T-cell (primary cell): ENCODE results near the gene PAK1. TPM values are rescaled to one million over a fixed set of nuclear protein-coding genes. Genes with fewer than 3 reads are reported as not detected.

Experiments used
- ATAC-seq, 4 experiments: fragments of 200-7000 bp in 3 of 4; fragments of 150-1000 bp in 1 of 4; cut with Tn5 transposase; replicated peaks in 1 of 4; 1 replicate in 3 of 4; 2 replicates in 1 of 4; pipeline ENCODE4 v1.10.0; 2021; ENCODE audit warnings: moderate library complexity in 3 of 4, mild to moderate bottlenecking in 2 of 4, moderate number of reproducible peaks in 1 of 4
- CTCF ChIA-PET, 2 donors: fragments of 300-600 bp; sonication (Branson Sonifier 250); formaldehyde crosslinking; loops; one replicate each; lab custom pipeline; 2022; ENCODE audit warnings: antibody characterized with exemption in 2 of 2; lab: Charles Lee
- POLR2A ChIA-PET, 2 donors: fragments of 300-600 bp; sonication (Branson Sonifier 250); formaldehyde crosslinking; loops; one replicate each; lab custom pipeline; 2022; ENCODE audit warnings: antibody characterized with exemption in 2 of 2; lab: Charles Lee
- DNase-seq, 35 experiments: peaks; one replicate each; pipeline versions ENCODE4 v3.0.0 to v3.0.0-alpha.2; 2013 to 2023
- H3K27ac ChIP-seq: one replicate; pipeline ENCODE4 v1.5.1; 2013; ENCODE audit warnings: low read length
- H3K27me3 ChIP-seq, 2 experiments: replicated peaks in 1 of 2; 1 replicate in 1 of 2; 2 replicates in 1 of 2; pipeline versions ENCODE4 v1.6.1 to v1.7.0; 2013; ENCODE audit warnings: low read length in 1 of 2, mixed read lengths in 1 of 2; ENCODE audit not compliant: control insufficient read depth in 2 of 2, insufficient read depth in 2 of 2; ENCODE audit errors: extremely low read depth in 1 of 2
- H3K36me3 ChIP-seq, 2 donors: 1 replicate in 1 of 2; 2 replicates in 1 of 2; pipeline versions ENCODE4 v1.6.1 to v1.7.0; 2013; ENCODE audit warnings: low read length in 1 of 2; ENCODE audit not compliant: control insufficient read depth in 2 of 2, insufficient read depth in 1 of 2; ENCODE audit errors: extremely low read depth in 1 of 2
- H3K4me1 ChIP-seq, 2 experiments: 1 replicate in 1 of 2; 2 replicates in 1 of 2; pipeline versions ENCODE4 v1.6.1 to v1.7.0; 2013; ENCODE audit warnings: low read length in 2 of 2, mixed read lengths in 1 of 2; ENCODE audit not compliant: insufficient read depth in 2 of 2, control insufficient read depth in 1 of 2; ENCODE audit errors: extremely low read depth in 1 of 2
- H3K4me3 ChIP-seq, 2 donors: 1 replicate in 1 of 2; 2 replicates in 1 of 2; pipeline versions ENCODE4 v1.5.1 to v1.7.0; 2013; ENCODE audit warnings: mild to moderate bottlenecking in 2 of 2, low read length in 1 of 2, moderate library complexity in 1 of 2; ENCODE audit not compliant: control insufficient read depth in 1 of 2; ENCODE audit errors: extremely low read depth in 1 of 2
- H3K9me3 ChIP-seq: 2 replicates; pipeline ENCODE4 v1.7.0; 2013
- H3K27ac Mint-ChIP-seq, 2 donors: one replicate each; pipeline ENCODE4 v1.8.0; 2020 to 2021; ENCODE audit warnings: mild to moderate bottlenecking in 2 of 2, mixed read lengths in 2 of 2
- H3K27me3 Mint-ChIP-seq, 2 donors: one replicate each; pipeline ENCODE4 v1.8.0; 2021 to 2022; ENCODE audit warnings: mixed read lengths in 2 of 2
- H3K36me3 Mint-ChIP-seq: one replicate; pipeline ENCODE4 v1.8.0; 2021; ENCODE audit warnings: mixed read lengths
- H3K4me1 Mint-ChIP-seq, 3 donors: one replicate each; pipeline ENCODE4 v1.8.0; 2020 to 2022; ENCODE audit warnings: mixed read lengths in 3 of 3, mild to moderate bottlenecking in 1 of 3
- H3K4me3 Mint-ChIP-seq, 3 donors: one replicate each; pipeline ENCODE4 v1.8.0; 2020 to 2022; ENCODE audit warnings: mild to moderate bottlenecking in 3 of 3, mixed read lengths in 3 of 3, moderate library complexity in 3 of 3
- H3K9me3 Mint-ChIP-seq, 3 donors: one replicate each; pipeline ENCODE4 v1.8.0; 2020 to 2022; ENCODE audit warnings: mixed read lengths in 3 of 3
- WGBS: methylation state at CpG from one replicate; pipeline ENCODE4 v1.1.5; 2013; ENCODE audit warnings: missing lambda C conversion rate; ENCODE audit not compliant: insufficient coverage; 5-methylcytosine and 5-hydroxymethylcytosine counted together
- total RNA-seq, 35 experiments: library from RNA in 6 of 35; stranded (reverse) in 6 of 35; fragments of 120-200 nt in 1 of 35; gene quantifications; one replicate each; pipeline versions ENCODE4 v1.2.1 to v1.2.4 and lab custom pipeline; 2013 to 2026

PAK1 gene
- total RNA-seq, 5 donors from 2014 or later (not counting 1 experiment from before 2014, with no cell fraction given) = 15.9 to 28.0 (median 18.7) TPM

DNA sequence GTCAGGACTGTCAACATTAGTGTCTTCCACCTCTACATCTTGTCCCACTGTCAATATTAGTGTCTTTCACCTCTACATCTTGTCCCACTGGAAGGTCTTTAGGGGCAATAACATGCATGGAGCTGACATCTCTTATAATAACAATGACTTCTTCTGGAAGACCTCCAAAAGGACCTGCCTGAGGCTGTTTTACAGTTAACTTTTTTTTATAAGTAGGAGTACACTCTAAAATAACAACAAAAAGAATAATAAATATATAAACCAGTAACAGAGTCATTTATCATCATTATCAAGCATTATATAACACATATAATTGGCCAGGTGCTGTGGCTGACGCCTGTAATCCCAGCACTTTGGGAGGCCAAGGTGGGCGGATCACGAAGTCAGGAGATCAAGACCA lies 57.5 kb downstream of the PAK1 start:
- no peak overlapping the region for H3K27ac ChIP-seq
- Mint-ChIP-seq H3K27me3 (no peaks in the 10 kb centered on the region), H3K27ac (no peak overlapping the region), H3K36me3 (no peaks in the 10 kb centered on the region), H3K4me3 (no peak overlapping the region), H3K9me3 (no peaks in the 10 kb centered on the region), H3K4me1 (peaks cover 12 to 19% (median 17%) of the 10 kb centered on the region in 3 donors)
- peaks cover 2 to 10% of the 10 kb centered on the region in 2 experiments for H3K4me1 ChIP-seq
- no peak overlapping the region for H3K4me3 ChIP-seq
- H3K9me3 ChIP-seq = no peaks in the 10 kb centered on the region
- WGBS = no CpG with 5 or more reads among the region's 3 CpGs
- DNase-seq (no peak), ATAC-seq (no peak)
- H3K36me3 ChIP-seq = no peaks in the 10 kb centered on the region
- ChIA-PET POLR2A (interaction anchor here in 1 of 2 donors (0.7 kb wide), 1 partner anchor 119 kb away, joined by 4 read pairs; no protein-coding TSS in a partner anchor), CTCF (no interaction called here)
- H3K27me3 ChIP-seq = no peaks in the 10 kb centered on the region

DNA sequence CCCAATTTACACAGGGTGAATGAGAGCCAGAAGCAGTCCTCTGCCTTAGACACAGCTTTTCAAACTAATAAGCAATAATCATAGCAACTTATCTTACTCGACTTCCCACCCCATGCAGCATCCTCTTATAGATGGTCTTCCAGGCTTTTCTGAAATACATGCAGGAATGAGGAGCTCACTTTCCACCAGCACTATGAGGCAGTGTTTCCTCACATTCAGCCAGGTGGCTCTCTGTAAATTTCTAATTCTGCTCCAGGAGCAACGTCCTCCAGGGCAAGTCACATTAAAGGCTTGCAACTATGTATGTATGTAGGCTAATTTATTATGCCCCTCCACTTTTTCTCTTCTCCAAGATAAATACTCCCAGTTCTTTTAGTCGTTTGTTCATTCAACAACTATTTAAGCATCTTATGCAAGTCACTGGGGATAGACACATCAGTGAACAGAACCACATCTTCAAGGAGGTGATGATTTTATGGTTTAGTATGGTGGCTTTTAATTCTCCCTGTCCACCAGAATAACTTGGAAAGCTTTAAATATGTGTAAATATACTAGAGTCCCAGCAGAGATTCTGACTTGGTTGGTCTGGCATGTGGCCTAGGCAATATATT lies 59.9 kb downstream of the PAK1 start:
- Histone ChIP-seq H3K4me1 (peaks cover 10 to 19% of the 10 kb centered on the region in 2 experiments), H3K27ac (no peak overlapping the region), H3K27me3 (no peaks in the 10 kb centered on the region), H3K36me3 (no peaks in the 10 kb centered on the region), H3K4me3 (no peak overlapping the region), H3K9me3 (no peaks in the 10 kb centered on the region)
- ChIA-PET POLR2A (no interaction called here), CTCF (no interaction called here)
- no peaks in the 10 kb centered on the region for H3K36me3 Mint-ChIP-seq
- ATAC-seq = no peak
- H3K4me1 Mint-ChIP-seq = peaks cover 28 to 40% (median 35%) of the 10 kb centered on the region in 3 donors
- no peak for DNase-seq
- 100% methylated on average over 1 of the region's 3 CpGs for WGBS
- H3K4me3 Mint-ChIP-seq = no peak overlapping the region
- no peaks in the 10 kb centered on the region for H3K9me3 Mint-ChIP-seq
- no peak overlapping the region for H3K27ac Mint-ChIP-seq
- H3K27me3 Mint-ChIP-seq = no peaks in the 10 kb centered on the region

DNA sequence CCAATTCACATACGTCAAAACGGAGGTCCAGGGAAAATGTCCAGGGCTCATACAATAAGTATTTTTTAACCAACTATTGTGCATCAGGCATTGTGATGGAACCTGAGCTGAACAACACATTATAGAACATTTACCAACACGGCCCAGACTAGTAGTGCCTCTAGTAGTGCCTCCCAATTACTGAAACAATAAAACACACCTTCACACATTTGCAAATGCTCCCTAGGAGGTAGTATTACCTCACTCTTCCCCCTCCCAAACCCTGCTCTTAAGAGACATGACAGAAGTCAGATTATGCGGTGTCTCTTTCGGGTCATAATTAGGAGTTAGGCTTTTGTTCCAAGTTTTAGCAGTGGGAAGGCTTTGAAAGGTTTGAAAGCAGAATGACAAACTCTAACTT lies 61.1 kb downstream of the PAK1 start:
- no peak for DNase-seq
- no peak overlapping the region for H3K27ac ChIP-seq
- H3K4me3 ChIP-seq = no peak overlapping the region
- Mint-ChIP-seq H3K27me3 (no peaks in the 10 kb centered on the region), H3K27ac (peak overlapping the region; percentile 66 to 71), H3K9me3 (no peaks in the 10 kb centered on the region), H3K36me3 (no peaks in the 10 kb centered on the region), H3K4me1 (peaks cover 37 to 51% (median 38%) of the 10 kb centered on the region in 3 donors), H3K4me3 (peak overlapping the region; percentile 31 to 92 (median 37))
- ATAC-seq = no peak
- no peaks in the 10 kb centered on the region for H3K36me3 ChIP-seq
- ChIA-PET CTCF (no interaction called here), POLR2A (no interaction called here)
- no peaks in the 10 kb centered on the region for H3K9me3 ChIP-seq
- H3K27me3 ChIP-seq = no peaks in the 10 kb centered on the region
- peaks cover 12 to 19% of the 10 kb centered on the region in 2 experiments for H3K4me1 ChIP-seq
- 100% methylated on average over 2 of the region's 5 CpGs for WGBS

DNA sequence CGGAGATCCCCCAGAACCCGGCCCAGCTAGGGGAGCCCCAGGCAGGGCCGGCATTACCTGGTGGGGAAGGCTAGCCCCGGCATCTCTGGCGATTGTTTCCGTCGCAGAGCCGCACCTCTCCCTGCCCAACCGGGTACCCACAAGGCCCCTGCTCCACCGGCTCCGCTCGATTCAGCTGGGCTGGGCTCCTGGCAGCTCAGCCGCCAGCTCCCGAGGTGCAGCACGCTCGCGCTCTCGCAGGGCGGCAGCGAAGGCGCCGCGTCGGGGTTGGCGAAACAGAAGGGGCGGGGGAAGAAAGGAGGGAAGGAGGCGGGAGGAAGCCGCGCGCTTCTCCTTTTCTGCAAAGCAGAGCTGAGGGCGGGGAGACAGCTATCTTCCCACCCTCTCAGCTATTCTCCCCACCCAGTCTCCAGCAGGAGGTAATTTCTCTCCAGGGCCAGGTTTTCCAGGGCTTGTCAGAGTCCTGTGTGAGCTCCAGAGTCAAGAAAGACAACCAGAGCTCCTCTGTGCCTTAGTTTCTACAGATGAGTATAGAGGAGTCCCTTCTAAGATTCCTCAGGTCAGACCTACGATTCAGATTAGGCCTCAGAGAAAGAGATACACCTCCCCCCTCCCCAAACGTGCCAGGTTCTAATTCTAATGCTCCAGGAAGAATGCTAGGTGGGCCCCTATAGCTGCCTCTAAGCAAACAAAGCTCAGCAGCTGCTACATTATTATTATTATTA lies 62.0 kb downstream of the PAK1 start:
- 1% methylated on average over 24 of the region's 33 CpGs for WGBS
- POLR2A ChIA-PET = interaction anchor here in 1 of 2 donors (0.6 to 1.0 kb wide), 2 partner anchors 63 to 130 kb away, joined by 3 read pairs; no protein-coding TSS in a partner anchor
- Histone ChIP-seq H3K27me3 (no peaks in the 10 kb centered on the region), H3K4me1 (peaks cover 18 to 19% of the 10 kb centered on the region in 2 experiments), H3K9me3 (no peaks in the 10 kb centered on the region), H3K36me3 (no peaks in the 10 kb centered on the region), H3K27ac (peak overlapping the region; percentile 48), H3K4me3 (peak overlapping the region; percentile 61 to 79)
- peaks cover 40 to 58% (median 41%) of the 10 kb centered on the region in 3 donors for H3K4me1 Mint-ChIP-seq
- CTCF ChIA-PET = interaction anchor here (1.0 to 1.5 kb wide), 4 partner anchors 8 to 365 kb away, joined by 3 to 5 read pairs (median 3); no protein-coding TSS in a partner anchor
- DNase-seq = peak; percentile 65 to 86 (median 75)
- peak overlapping the region; percentile 71 to 80 for H3K27ac Mint-ChIP-seq
- H3K9me3 Mint-ChIP-seq = no peaks in the 10 kb centered on the region
- peak overlapping the region; percentile 88 to 93 (median 92) for H3K4me3 Mint-ChIP-seq
- H3K27me3 Mint-ChIP-seq = no peaks in the 10 kb centered on the region
- no peaks in the 10 kb centered on the region for H3K36me3 Mint-ChIP-seq
- peak; percentile 97 to 99 (median 98) for ATAC-seq

DNA sequence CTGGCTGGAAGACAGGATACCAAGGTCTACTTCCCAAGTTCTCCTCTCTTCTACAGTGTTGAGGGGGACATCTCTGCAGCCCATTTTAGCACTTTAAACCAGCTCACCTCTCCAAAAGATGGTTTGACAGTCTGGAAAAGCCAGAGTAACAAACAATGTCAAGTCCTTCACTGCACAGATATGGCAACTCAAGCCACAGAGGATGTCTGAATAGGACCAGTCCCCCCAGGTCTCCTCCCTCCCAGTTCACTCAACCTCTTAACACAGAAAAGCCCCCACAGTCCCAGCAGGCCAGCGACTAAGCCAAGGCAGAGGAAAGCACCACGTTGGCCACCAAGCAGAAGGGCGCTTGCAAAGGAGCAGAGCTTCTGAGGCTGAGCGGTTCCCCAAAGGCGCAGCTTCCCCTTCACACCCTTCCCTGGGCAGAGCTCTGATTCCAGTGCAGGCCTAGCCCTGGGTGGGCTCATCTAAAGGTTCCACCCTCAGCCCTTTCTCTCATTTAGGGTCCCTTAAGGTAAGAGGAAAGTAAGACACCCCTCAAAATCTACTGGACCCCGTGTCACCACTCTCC lies 62.7 kb downstream of the PAK1 start:
- Histone ChIP-seq H3K4me3 (peak overlapping the region; percentile 61 to 79), H3K27me3 (no peaks in the 10 kb centered on the region), H3K4me1 (peaks cover 19 to 21% of the 10 kb centered on the region in 2 experiments), H3K36me3 (no peaks in the 10 kb centered on the region), H3K9me3 (no peaks in the 10 kb centered on the region), H3K27ac (no peak overlapping the region)
- Mint-ChIP-seq H3K27me3 (no peaks in the 10 kb centered on the region), H3K4me3 (peak overlapping the region; percentile 88 to 93 (median 92)), H3K4me1 (peaks cover 40 to 58% (median 45%) of the 10 kb centered on the region in 3 donors), H3K36me3 (no peaks in the 10 kb centered on the region), H3K27ac (peak overlapping the region; percentile 64 to 66), H3K9me3 (no peaks in the 10 kb centered on the region)
- ChIA-PET POLR2A (interaction anchor here in 1 of 2 donors (1.0 kb wide), 1 partner anchor 64 kb away, joined by 3 read pairs; no protein-coding TSS in a partner anchor), CTCF (interaction anchor here (1.0 to 1.5 kb wide), 4 partner anchors 8 to 364 kb away, joined by 3 to 5 read pairs (median 3); no protein-coding TSS in a partner anchor)
- ATAC-seq (peak; percentile 48 to 60 (median 52)), DNase-seq (peak in 23 of 35 experiments; percentile 0 to 40 (median 11))
- 4% methylated on average over 4 of the region's 6 CpGs for WGBS
